ENCODE measurements around the gene LY86.
A peak's percentile ranks its signal among the peaks of the same experiment; 100 is the strongest.

LY86 gene

GRCh38 chr6:6588064-6588923, at the start of gene LY86:
Gene LY86 (plus strand): TSS chr6:6588720. CDS start chr6:6588735, 15 bp downstream.
- no peak for FAIRE-seq

DNA sequence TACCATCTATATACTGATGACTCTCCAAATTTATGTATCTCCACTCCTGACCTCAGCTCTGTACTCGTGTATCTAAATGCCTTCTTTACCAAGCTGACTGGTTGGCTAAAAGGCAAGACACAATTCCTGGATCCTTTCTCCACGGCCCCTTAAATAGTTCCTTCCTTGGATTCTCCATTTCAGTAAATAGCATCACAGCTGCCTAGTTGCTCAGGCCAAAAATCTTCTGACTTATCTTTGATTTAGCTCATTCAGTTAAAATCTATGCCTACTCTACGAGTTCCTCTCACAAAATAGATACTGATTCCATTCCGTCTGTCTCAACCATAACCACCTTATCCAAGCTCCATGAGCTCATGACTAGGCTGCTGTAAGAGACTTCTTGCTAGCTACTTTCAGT, 49.5 kb upstream of the LY86 start:
- no peak for FAIRE-seq

- FAIRE-seq = no peak
Measured at GRCh38 chr6:6542357-6542756, 46.2 kb upstream of the LY86 start.

DNA sequence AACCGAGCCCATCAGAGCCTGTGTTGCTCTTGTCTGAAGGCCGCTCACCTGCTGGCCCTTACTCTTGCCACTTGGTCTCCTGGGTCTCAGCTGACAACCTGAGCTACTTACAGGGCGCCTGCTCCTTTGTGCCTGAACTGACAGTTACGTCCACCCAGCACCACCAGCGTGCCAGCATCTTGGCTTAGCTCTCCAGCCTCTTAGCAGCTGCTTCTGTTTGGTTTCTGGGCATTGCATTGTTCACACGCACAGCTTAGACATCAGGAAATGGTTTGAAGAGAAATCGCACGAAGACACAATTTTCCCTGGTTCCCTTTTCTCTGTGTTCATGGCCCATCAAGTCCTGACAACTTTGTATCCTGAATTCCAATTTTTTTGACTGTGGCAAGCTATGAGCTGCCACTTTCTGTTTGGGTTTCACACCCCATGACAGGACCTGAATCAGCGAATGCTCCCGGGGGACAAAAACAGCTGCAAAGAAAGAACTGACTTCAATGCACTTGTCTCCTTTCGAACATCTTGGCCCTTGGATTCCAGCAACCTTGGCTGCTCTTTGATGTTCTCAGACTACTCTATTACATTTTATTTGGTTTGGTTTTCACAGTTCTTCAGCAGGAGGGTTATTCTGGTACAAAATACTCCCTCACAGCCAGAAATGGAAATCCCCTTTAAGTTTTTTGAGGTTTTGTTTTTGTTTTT, 45.2 kb upstream of the LY86 start:
- FAIRE-seq = no peak

DNA sequence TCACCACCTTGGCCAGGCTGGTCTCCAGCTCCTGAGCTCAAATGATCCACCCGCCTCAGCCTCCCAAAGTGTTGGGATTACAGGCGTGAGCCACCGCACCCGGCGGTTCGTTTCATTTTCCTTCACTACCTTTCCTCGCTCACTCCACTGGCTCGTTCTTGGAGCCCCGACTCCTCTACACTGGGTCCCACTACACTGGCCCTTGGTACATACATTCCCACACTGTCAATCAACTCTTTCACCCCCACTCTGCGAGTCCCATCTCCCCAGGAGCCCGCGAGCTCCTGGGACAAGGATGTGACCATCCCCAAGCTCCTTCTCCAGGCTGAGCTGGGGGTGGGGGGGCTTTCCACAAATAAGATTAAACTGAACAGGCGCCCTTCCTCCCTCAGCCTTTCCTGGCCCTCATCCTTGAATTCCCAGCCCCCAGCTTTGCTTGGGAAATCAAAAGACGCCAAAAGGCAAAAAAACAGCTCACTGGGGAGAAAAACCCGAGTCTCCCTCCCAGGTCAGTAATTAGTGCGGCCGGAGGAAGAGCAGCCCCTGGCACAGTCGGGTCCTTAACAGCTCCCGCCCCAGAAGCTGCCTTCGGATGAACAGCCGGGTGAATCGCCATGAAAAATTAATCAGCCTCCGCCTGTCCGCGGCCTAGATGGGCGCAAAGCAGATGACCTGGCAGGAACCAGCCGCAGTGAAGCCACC, 42.8 kb upstream of the LY86 start:
- no peak for FAIRE-seq

- no peak for FAIRE-seq
Measured at GRCh38 chr6:6546318-6547109, 42.0 kb upstream of the LY86 start.

- peak; percentile 41 for FAIRE-seq
Measured at GRCh38 chr6:6547110-6547879, 41.2 kb upstream of the LY86 start.

DNA sequence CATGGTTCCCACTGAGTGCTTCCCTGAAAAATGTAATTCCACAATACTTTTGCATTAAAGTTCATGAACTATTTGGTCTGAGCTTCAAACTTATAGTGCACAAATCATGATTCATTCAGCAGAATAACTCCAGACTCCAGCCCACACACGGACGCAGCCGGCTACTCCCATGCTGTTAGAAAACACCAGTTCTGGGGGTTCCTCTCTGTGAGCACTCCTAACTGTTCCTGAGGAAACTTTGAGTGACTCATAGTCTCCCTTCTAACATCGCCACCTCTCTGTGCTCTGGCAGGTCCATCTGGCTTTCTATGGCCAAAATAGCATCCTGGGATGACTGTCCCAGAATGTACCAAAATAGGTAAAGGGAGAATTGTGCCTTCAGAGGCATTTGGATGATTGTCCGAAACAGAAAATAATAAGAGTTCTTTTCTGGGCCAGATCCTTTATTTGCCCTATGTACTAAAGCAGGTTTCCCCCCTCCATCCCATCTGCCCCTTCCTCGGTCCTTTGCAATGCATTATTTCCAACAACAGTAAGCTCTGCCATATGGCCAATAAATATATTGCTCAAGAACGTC, 32.3 kb upstream of the LY86 start:
- no peak for FAIRE-seq

DNA sequence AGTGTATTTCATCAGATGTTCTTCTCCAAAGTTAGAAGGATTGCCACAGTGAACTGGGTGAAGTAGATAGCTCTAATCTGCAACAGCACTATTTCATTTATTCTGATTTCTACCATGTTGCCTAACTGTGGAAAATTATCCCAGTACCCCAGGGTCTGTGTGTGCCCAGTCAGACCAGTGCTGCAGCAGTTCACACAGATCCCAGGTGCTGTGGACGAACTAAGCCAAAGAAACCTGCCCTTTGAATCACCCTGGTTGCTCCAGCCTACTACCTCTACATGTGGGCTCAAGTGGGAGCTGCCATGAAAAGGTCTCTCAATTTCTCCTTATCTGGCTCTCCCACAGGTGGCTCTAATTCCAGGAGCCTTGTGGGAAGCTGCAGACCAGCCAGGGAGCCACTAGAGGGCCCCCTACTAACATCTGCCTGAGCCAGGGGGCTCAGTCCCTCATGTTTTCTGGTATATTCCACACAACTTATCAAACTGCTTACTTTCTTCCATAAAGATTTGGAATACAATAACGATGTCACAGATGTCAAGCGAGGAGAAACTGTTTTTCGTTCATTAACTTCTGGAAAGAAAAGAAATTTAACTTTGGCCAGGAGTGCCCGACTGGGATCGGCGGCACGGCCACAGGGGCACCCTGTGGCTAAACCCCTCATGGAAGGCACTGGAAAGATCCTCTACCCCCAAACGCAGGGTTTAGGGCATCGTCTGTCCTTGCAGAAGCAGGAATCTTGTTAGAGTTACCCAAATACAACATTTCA, 31.6 kb upstream of the LY86 start:
- FAIRE-seq = no peak

DNA sequence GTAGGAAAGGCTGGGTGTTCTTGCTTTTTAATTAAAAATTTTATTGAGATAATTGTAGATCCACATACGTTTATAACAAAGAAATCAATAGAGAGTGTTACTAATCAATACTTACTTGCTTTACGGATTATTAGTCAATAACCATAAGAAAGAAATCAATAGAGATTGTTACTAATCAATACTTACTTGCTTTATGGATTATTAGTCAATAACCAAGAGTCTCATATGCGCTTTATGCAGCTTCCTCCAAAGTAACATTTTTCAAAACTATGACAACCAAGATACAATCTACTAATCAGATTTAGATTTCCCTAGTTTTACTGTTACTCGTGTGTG, 31.0 kb upstream of the LY86 start:
- FAIRE-seq = no peak

DNA sequence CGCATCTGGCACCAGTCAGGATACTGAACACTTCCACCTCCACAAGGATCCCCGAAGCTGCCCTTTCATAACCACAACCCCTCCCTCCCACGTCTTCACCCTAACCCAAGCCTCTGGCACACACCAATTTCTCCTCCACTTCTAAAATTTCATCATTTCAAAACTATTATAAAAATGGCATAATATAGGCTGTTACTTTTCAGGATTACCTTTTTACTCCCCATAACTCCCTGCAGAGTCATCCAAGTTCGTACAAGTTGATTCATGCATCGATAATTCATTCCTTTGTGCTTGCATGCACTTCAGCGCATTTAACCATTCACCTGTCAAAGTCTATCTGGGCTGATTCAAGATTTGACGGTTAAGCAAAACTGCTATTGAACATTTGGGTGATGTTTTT, 30.6 kb upstream of the LY86 start:
- FAIRE-seq = no peak

GRCh38 chr6:6559994-6560570, 28.4 kb upstream of the LY86 start:
- no peak for FAIRE-seq

- no peak for FAIRE-seq
Measured at GRCh38 chr6:6560909-6561308, 27.6 kb upstream of the LY86 start.

- FAIRE-seq = no peak
Measured at GRCh38 chr6:6564154-6564553, 24.4 kb upstream of the LY86 start.

DNA sequence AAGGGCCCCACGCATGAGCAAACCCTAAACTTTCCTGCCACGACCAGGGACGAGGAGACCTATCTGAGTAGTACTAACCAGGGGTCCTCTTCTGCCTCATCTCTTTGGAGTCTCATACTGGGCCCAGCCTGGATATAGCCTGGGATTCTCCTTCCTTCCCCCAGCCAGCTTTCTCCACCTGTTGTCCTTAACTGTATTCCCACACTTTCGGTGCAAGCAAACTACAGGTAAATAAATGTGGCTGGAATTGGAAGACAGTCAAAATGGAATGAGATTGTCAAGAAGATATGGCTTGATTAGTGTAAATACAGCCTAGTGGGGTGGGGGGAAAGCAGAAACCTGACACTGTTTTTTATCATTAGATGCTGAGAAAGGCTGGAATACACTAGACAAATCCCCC, 23.5 kb upstream of the LY86 start:
- FAIRE-seq = no peak

DNA sequence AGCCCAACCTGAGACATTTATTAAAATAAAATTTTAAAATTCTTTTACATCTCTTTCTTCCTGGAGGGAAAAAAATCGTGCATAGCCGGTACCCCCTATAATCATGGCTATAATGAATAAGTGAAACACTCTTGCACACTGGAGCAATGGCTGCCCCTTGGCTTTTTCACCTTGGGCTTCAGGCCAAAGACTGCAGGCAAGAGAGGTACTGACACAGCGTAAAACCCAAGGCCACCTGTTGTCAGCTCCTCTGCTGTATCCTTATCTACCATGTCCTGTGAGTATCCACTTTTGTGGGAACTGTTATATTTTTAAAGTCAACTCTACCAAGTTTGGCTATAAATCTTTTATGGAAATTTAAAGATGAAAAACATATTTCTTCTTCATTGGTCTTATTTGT, 23.0 kb upstream of the LY86 start:
- FAIRE-seq = no peak

DNA sequence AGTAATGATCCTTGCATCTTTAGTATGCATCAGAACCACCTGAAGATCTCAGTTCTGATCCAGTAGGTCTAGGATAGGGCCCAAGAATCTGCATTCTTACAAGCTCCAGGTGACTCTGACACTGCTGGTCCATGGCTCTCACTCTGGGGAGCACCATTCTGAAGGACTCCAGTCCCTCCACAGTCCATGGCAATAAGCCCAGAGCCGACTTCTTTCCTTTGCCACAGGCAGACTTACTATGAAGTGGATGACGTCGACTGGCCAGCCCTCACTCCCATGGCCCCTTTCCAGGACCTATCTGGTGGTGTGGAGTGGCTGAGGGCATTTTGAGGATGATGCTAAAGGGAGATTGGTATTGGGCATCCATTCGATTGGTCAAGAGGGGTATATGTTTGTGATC, 21.8 kb upstream of the LY86 start:
- no peak for FAIRE-seq

GRCh38 chr6:6569096-6569810, 19.3 kb upstream of the LY86 start:
- no peak for FAIRE-seq

GRCh38 chr6:6569811-6570164, 18.7 kb upstream of the LY86 start:
- no peak for FAIRE-seq

Data from G401.6 (cell line).